Measurements from ENCODE around the gene NEMF.
"Not testable (repeated sequence)": the region's sequence is repeated elsewhere in the genome, so short reads cannot be mapped to it uniquely, and the experiment has no call there.

Gene NEMF

DNA sequence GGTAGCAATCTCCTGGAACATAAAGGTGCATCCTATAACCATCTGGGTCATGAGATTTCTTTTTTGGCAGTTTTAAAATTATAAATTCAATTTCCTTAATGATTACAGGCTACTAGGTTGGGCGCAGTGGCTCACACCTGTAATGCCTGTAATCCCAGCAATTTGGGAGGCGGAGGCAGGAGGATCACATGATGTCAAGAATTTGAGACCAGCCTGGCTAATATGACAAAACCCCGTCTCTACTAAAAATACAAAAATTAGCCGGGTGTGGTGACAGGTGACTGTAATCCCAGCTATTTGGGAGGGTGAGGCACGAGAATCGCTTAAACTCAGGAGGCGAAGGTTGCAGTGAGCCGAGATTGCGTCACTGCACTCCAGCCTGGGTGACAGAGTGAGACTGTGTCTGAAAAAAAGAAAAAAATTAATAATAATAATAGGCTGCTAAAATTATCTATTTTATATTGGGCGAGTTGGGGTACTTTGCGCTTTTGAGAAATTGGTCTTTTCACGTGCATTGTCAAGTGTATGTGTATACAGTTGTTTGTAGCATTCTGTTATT, 23.1 kb upstream of the NEMF start:
- no peak for DNase-seq

DNA sequence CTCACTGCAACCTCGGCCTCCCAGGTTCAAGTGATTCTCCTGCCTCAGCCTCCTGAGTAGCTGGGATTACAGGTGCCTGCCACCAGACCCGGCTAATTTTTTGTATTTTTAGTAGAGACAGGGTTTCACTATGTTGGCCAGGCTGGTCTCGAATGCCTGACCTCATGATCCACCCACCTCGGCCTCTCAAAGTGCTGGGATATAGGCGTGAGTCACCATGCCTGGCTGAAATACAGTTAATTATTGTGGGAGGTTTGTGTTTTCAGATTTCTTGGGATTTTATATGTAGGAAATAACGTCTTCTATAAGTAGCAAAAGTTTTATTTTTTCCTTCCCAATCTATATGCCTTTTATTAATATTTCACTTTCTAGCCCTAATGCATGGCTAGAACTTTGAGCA, 21.0 kb upstream of the NEMF start:
- not testable (repeated sequence) for DNase-seq

DNA sequence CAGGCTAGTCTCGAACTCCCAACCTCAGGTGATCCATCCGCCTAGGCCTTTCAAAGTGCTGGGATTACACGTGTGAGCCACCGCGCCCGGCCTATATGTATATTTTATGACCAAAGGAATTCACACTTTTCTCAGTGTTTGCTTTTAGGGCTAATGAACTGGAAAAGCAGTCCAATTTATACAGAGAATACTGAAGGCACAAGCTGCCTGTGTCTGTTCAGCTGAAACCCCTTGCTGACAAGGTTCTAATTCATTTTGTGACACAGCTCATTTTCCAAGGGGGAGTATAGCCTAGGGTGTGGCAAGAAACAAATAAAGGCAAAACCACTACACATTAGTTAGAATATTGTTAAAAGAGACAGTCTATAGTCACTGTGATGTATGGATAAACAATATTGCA, 18.3 kb upstream of the NEMF start:
- DNase-seq, result no peak

DNA sequence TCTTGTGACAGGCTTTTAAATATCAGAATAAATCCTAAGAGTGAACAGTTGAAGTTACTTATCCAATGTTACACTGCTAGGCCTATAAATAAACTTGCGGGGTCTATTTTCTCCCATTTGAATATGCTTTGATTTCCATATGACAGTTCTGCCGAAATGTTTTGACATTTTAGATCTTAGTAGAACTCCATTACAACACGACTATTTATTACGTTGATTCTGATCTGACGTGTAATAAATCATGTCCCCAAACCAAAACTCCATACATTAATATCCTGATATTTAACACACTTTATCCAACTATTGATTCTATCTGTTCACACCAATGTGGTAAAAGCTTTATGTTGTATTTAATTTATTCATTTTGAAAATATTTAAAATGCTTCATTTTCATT, 16.1 kb upstream of the NEMF start:
- no peak for DNase-seq

DNA sequence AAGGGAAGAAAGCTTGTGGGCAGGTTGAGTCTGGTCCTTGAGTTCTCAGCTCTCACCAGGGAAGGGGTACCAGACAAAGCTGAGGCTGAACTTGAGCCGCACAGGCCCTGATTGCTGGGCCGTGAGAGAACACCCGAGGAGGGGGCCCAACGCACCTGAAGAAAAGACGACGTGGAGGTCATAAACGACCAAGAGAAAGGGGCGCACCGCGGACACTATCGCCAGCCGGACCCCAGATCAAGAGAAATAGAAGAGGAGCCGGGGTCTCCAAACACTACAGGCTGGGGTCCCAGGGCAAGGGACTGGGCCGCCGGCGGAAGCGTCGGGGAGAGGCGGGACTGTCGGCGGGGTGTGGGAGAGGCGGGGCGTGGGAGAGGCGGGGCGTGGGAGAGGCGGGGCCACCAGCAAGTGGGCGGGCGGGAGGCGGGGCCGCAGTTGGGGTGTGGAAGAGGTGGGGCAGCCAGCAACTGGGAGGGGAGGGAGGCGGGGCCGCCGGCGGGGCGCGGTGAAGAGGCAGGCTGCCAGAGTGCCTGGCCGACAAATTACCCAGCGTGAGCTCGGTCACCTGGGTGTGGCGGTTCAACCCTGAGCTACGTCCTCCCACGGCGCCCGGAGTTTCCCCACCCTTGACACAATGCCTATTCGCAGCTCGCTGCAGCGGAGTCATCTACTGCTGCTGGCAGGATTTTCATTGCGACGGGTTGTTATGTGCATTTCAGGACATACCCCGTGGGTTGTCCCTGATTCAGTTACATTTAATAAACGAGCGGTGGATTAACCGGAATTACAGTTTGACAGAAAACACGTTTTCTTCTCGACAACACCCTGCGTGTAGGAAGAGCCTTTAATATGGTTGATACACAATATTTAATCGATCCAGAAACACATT, 15.5 kb upstream of the NEMF start:
- DNase-seq, result peak; percentile 97 to 99

DNA sequence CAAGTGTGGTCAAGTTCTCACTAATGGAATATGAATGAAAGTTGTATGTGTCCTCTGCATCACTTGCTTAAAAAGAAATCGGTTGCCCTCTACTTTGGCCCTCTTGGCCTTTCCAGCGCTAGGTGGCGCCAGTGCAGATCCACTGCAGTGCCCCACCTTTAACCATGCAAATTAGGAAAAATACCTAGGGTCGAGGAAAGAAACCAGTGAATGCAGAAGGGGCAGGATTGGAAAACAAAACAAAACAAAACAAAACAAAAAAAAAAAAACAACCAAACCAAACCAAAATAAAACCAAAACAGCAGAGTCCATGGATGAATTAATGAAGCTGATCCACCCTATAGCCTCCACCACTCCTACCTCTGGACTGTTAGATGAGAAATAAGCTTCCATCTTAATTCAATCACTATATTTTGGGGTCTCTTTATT, 12.9 kb upstream of the NEMF start:
- peak in 1 of 2 donors; percentile 91 for DNase-seq

DNA sequence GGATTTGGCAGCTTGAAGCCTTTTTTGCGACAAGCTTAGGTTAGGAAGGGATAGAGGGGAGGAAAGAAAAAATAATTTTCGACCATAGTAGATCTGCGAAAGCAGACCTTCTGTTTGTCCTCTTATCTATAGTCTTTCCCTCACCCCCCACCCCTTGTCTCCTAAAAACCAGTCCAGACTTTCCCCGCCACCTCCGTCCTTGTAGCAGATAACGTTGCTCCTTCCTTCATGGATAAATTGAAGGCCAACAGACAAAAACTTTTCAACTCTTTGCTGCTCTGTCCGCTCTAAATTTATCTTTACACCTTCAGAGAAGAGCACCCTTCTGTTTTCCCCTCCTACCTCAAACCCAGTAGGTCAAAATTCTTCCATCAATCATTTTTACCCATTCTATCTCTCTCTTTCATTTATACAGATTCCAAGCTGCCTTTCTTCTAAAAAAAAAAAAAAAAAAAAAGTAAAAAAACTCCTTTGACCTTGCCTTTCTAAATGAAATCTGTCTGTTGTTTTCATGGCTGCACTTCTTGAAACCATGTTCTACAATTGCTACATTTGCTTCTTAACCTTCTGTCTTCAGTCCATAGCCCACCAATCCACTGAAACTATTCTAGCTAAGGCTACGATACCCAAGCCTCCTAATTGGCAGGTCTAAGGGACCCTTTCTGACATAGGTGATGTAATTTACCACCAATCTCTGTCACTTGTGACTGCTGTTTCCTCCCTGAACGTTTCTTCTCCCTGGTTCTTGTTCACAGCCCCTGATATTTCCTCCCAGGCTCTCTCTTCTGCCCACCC, 11.1 kb upstream of the NEMF start:
- no peak for DNase-seq

DNA sequence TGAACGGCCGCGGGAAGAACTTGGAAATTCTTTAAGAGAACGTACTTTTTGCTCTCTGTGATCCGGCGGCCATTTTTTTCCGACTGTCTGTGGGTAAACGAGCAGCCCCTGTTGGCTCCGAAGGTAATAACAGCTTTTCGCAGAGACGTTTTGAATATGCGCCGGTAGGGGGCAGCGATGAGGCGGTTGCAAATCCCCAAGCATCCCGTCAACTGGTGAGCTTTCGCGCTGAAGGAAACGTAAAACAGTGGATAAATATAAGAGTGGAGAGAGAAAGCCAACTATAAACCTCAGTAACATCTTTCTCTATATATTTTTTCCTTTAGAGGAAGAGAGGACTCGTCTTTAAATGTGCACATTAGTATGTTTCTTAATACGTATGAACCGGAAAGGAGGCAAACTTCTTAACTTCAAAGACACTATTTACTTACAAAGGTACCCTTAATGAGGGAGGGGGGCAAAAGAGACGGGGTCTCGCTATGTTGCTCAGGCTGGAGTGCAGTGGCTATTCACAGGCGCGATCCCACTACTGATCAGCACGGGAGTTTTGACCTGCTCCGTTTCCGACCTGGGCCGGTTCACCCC, 9.6 kb upstream of the NEMF start:
- peak; percentile 66 to 93 for DNase-seq

DNA sequence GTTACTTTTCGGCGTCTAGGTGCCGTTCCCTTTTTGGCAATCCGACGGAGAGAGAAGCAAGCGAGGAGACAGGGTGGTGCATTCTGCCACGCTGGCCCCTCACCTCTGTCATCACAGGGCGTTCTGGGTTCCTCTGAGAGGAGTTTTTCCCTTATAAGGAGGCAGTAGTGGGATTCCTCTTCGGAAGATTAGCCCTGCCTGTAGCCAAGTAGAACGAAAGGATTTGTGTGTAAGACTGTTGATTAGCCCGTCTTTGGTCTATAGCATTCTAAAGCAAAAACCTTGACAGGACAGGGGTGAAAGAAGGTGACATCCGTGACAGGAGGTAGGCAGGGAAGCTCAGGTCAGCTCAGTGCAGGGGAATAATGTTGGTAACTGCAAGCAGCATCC, 9.1 kb upstream of the NEMF start:
- peak; percentile 58 to 66 for DNase-seq

DNA sequence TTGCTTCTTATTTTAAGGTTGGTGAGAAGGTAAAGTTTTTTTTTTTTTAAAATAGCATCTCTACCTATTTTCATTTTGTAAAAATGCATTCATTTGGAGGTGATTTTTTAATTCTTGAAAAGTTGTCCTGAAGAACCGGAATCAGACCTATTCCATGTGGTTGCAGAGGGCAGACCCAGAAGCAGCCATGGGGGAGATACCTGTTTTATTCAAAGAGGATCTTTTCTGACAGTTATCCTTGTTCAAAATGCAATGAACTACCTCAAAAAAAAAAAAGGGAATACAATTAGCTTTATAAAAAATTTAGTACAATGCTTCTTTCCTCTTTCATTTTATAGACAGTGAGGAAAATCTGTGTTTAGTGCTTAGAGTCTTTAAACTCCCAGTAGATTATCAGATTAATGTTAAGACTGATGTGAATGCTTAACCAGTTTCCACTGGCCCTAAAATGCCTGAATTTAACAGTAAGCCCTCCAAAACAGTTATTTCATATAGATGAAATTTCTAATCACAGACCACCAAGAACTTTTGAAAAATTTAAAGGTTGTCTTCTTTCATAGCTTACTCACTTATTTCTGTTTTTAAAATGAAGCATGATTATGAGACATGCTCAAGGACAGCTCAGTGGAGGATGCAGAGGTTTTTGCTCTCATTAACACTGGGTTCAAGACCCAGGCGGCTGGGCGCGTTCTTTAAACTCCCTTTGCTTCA, 8.6 kb upstream of the NEMF start:
- no peak for DNase-seq

DNA sequence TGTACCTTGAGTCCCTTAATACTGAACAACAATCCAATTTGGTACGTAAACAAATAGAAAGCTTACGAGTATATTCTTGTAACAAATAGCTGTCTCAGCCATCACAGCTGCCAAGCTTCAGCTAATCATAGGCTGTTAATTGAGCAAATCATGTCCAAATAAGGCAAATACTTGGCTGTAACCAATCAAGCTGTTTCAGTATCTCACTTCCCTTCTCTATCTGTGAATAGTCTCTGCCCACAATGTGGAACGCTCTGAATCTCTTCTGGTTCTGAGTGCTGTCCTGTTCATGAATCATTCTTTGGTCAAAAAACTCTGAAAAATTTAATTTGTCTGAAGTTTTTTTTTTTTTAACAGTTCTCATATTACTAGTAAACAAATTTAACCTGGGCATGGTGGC, 5.8 kb upstream of the NEMF start:
- DNase-seq, result no peak

DNA sequence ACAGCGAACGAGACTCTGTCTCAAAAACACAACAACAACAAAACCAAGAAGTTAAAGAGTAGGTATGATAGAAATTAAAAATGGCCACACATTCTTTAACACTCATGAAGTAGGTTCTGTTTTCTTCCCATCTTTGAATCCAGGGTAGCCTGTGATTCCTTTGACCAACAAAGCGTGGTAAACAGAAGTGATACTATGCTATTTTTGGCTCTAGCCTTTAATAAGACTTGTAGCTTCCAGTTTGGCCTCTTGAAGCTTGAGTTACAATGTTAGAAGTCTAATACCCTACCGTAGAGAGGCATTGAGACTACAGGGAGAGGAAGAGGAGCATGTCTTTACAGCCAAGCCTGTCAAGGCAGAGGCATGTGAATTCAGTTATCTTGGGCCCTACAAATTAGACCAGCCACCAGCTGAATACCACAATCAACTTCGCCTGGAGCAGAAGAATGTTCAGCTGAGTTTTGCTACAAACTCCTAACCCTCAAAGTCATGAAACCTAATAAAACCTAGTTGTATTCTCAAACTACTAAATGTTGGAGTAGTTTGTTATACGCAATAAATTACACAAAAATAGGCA, 4.9 kb upstream of the NEMF start:
- DNase-seq, result no peak

DNA sequence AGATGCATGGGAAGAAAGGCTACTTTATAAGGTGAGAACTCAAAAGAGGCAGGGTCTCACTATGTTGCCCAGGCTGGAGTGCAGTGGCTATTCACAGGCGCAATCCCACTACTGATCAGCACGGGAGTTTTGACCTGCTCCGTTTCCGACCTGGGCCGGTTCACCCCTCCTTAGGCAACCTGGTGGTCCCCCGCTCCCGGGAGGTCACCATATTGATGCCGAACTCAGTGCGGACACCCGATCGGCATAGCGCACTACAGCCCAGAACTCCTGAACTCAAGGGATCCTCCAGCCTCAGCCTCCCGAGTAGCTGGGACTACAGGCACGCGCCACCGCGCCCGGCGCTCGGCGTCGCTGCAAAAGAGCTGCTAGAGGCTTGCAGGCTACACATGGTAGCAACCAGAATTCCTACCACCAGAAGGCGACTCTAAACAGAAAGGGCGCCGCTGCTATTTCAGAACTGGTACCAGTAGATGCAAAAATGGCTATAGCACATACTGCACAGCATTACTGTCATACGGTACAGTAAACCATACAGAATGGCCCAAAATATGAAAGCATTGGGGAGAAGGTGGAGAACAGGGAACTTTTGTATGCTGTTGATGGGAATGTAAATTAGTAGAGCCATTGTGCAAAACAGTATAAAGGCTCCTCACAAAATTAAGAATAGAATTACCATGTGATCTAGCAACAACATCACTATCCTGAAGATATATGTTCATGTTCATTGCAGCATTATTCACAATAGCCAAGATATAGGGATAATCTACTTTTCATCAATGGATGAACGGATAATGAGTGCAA, 1.2 kb upstream of the NEMF start:
- DNase-seq, result peak; percentile 70 to 85

DNA sequence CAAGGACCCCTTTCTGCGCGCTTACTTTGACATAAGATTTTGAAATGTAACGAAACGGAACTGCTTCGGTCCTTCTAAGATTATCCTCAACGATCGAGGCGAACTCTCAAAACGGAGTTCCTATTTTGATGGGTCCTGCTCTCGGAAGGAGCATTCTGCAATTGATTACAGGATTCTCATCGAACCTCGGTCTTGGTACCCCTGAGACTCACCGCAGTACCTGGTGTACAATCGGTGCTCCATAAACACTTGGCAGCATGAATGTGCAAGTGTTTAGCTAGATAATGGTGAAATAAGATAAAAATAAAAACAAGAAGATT, 530 bp upstream of the NEMF start:
- DNase-seq, result no peak

DNA sequence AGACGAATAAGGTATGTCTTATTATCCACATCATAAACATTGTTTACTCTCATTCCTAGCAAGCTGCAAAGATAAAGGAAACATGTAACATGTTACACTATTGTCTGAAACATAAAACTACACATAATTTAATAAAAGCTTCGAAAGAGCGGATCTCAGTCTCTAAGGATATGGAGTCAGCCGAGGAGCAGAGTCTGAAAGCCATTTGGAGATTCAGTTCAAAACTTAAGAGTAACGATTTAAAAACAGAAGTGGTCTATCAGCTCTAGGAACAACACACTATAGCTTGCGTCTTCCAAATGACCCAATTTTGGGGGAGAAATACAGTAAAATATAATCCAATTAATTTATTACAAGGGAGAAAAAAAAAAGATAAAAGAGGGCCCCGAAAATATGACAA, 775 bp downstream of the NEMF start:
- peak in 1 of 2 donors; percentile 31 for DNase-seq

DNA sequence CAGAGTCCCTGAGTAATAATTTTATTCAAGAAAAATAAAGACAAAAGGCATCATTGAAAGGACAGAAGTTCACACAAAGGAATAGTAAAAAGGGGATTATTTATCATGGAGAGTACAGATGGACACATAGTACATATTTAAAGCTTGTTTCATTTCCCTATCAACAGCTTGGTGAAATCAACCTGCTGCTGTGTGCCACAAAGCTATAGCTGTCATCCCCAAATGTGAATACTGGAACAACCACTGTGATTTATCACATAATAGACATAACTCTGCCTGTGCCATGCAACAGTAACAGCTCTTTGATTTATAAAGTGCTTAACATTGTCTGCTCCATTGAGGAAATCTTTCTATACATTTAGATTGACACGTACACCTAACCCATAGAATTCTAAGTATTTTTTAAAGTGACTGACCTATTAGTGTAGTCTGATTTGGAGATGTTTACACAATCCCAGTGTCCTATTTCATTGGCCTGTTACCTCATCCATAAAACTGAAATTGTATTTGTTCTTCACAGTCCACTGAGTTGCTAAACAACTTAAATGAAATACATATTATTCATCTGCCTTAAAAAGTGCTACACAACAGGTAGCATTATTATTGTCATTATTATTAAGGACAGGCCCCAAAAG, 3.3 kb downstream of the NEMF start:
- DNase-seq, result no peak

DNA sequence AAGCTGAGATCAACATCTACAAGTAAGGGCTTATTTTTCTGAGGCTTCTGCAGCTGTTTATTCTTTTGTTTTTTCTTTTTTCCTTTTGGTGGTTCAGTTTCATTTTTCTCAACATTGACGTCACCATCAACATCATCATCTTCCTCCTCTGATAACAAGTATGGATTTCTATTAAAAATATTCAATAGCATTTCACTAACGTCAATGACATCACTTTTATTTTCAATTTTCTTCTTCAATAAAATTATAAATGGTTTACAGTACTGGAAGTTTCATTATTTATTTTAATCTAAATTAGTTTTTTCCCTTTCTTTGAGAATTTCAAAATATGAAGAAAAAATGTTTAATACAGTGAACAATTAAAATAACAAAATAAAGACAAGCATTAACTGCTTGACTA, 23.9 kb downstream of the NEMF start:
- no peak for DNase-seq

DNA sequence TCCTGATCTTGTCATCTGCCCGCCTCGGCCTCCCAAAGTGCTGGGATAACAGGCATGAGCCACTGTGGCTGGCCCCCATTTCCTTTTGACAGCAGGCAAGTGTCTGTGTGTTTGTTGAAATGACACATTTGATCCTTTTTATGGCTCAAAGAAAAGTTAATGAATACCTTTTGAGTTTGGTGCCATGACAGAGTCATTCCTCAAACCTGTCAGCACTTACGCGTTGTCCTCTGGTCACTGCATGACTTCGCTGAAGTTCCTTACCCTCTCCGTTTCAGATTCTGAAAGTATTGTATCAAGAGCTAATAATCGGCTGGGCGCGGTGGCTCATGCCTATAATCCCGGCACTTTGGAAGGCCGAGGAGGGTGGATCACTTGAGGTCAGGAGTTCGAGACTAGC, 32.4 kb downstream of the NEMF start:
- no peak for DNase-seq

DNA sequence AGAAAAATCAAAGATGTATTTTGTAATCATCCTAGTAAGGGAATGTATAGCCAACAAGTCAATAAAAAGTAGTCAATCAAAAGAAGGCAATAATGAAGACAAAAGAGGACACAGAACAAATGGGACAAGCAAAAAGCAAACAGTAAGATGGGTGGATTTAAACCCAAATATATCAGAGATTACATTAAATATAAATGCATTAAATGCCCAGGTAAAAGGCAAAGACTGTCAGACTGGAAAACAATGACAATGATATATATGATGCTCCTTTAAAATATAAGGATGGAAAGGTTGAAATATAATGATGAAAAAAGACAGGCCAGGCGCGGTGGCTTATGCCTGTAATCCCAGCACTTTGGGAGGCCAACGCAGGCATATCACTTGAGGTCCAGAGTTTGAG, 35.7 kb downstream of the NEMF start:
- no peak for DNase-seq

DNA sequence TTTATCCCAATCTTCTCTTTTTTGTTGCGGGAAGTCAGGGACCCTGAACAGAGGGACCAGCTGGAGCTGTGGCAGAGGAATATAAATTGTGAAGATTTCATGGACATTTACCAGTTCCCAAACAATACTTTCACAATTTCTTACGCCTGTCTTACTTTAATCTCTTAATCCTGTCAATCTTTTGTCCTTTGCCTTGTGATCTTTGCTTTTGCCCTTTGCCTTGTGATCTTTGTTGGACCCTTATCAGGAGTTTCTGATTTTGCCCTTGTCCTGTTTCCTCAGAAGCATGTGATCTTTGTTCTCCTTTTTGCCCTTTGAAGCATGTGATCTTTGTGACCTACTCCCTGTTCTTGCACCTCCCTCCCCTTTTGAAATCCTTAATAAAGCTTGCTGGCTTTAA, 36.5 kb downstream of the NEMF start:
- DNase-seq, result peak in 1 of 2 donors; percentile 27

DNA sequence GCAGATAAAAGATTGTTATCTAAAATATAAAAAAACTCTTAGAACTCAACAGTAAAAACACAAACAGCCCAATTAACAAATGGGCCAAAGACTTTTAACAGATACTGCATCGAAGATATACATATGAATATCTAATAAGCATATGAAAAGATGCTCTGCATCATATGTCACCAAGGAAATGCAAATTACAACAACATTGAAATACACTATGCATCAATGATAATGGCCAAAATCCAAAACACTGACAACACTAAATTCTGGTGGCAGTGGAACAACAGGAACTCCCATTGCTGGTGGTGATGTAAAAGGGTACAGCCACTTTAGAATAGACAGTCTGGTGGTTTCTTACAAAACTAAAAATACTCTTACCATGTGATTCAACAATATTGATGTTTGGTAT, 43.8 kb downstream of the NEMF start:
- DNase-seq, result no peak
